ENCODE measurements around the gene IQSEC1.

The IQSEC1 gene

DNA sequence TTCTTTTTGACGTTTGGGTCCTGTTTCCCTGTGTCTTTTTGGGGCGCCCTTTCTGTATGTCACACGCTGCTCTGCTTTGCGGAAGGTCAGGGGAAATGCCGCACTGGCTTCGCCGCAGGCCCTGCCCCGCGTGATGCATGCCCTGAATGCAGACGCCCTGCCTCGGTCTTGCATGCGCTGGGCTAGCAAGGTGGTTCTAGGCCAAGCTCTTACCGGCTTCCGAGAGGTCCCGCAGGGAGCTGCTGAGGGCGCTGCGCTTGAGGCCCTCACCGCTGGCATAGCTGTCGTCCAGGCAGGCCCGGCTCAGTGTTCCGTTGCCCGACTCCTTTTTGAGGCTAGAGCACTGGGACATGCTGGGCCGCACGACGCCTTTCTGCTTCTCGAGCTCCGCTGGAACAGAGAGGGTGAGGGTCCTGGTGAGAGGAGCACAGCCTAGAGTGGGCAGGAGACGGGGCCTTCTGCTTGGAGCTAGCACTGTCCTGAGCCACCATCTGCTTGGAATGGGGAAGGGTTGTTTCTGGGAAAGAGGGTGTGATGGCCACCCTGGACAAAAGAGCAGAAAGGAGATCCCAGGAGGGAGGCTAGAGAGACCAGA, 165.0 kb downstream of the IQSEC1 start:
- Histone ChIP-seq H3K9ac (ENCODE audit: low read length) (no peak overlapping the region), H3K27ac (ENCODE audit: low read length, poor library complexity, severe bottlenecking) (no peak overlapping the region), H3K4me1 (ENCODE audit: control insufficient read depth, insufficient read depth, low read depth, low read length) (peaks cover 3% of the 10 kb centered on the region), H2AFZ (ENCODE audit: low read depth, low read length) (no peak overlapping the region), H4K91ac (ENCODE audit: low read length) (no peak overlapping the region), H3K14ac (ENCODE audit: low read length in 2 of 2) (no peak overlapping the region), H3K4me2 (ENCODE audit: low read length, poor library complexity, severe bottlenecking) (no peak overlapping the region), H3K23ac (ENCODE audit: low read length in 2 of 2) (no peak overlapping the region), H3K18ac (ENCODE audit: low read depth in 1 of 2, low read length in 2 of 2) (no peak overlapping the region), H3K9me3 (ENCODE audit: control insufficient read depth, low read length) (no peaks in the 10 kb centered on the region), H2BK15ac (ENCODE audit: low read depth, poor library complexity, severe bottlenecking) (no peak overlapping the region), H3K79me1 (replicated peaks; ENCODE audit: low read length, poor library complexity, severe bottlenecking) (peaks cover 5% of the 10 kb centered on the region), H2AK5ac (ENCODE audit: low read length, severe bottlenecking) (no peak overlapping the region), H3K36me3 (ENCODE audit: control insufficient read depth in 1 of 2, insufficient read depth in 2 of 2, low read depth in 1 of 2, low read length in 2 of 2) (peaks cover 80 to 95% of the 10 kb centered on the region in 2 experiments), H4K8ac (ENCODE audit: low read length) (no peak overlapping the region), H2BK120ac (ENCODE audit: low read depth, low read length) (no peak overlapping the region), H3K27me3 (ENCODE audit: control insufficient read depth in 1 of 2, insufficient read depth in 1 of 2, low read length in 2 of 2) (no peaks in the 10 kb centered on the region), H3K4ac (ENCODE audit: low read depth in 1 of 2, low read length in 2 of 2) (no peak overlapping the region), H3K4me3 (ENCODE audit: insufficient read depth in 1 of 2, low read depth in 1 of 2, low read length in 2 of 2) (no peak overlapping the region), H2BK12ac (ENCODE audit: low read length in 2 of 2) (no peak overlapping the region), H2BK5ac (ENCODE audit: low read depth, low read length, poor library complexity, severe bottlenecking) (no peak overlapping the region)
- WGBS = 97% methylated on average over 28 of the region's 28 CpGs
- no peak for DNase-seq

DNA sequence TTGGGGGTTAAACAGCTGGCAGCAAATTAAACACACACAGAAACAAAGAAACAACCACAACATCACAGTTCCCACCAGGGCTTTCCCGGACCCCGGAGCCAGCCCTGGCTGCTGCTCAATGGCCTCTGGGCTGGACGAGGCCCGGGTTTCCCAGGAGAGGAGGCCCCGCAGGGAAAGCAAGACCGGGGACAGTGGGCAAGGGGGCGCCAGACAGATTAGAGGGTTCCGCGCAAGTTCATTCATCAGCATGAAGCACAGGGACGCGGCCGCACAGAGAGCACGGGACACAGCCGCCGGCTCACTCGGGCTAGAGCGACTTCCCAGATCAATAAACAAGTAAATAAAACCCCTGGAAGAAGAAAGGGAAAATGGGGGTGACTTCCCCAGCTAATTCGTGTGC, 165.5 kb downstream of the IQSEC1 start:
- Histone ChIP-seq H2BK120ac (ENCODE audit: low read depth, low read length) (no peak overlapping the region), H2BK12ac (ENCODE audit: low read length in 2 of 2) (no peak overlapping the region), H4K91ac (ENCODE audit: low read length) (no peak overlapping the region), H2AK5ac (ENCODE audit: low read length, severe bottlenecking) (no peak overlapping the region), H3K79me1 (replicated peaks; ENCODE audit: low read length, poor library complexity, severe bottlenecking) (peaks cover 3% of the 10 kb centered on the region), H3K18ac (ENCODE audit: low read depth in 1 of 2, low read length in 2 of 2) (no peak overlapping the region), H2AFZ (ENCODE audit: low read depth, low read length) (no peak overlapping the region), H3K36me3 (ENCODE audit: control insufficient read depth in 1 of 2, insufficient read depth in 2 of 2, low read depth in 1 of 2, low read length in 2 of 2) (peaks cover 75 to 95% of the 10 kb centered on the region in 2 experiments), H3K23ac (ENCODE audit: low read length in 2 of 2) (no peak overlapping the region), H3K4me2 (ENCODE audit: low read length, poor library complexity, severe bottlenecking) (no peak overlapping the region), H3K9me3 (ENCODE audit: control insufficient read depth, low read length) (no peaks in the 10 kb centered on the region), H3K4me3 (ENCODE audit: insufficient read depth in 1 of 2, low read depth in 1 of 2, low read length in 2 of 2) (no peak overlapping the region), H2BK5ac (ENCODE audit: low read depth, low read length, poor library complexity, severe bottlenecking) (no peak overlapping the region), H3K27ac (ENCODE audit: low read length, poor library complexity, severe bottlenecking) (no peak overlapping the region), H3K9ac (ENCODE audit: low read length) (no peak overlapping the region), H2BK15ac (ENCODE audit: low read depth, poor library complexity, severe bottlenecking) (no peak overlapping the region), H3K14ac (ENCODE audit: low read length in 2 of 2) (no peak overlapping the region), H3K27me3 (ENCODE audit: control insufficient read depth in 1 of 2, insufficient read depth in 1 of 2, low read length in 2 of 2) (no peaks in the 10 kb centered on the region), H4K8ac (ENCODE audit: low read length) (no peak overlapping the region), H3K4me1 (ENCODE audit: control insufficient read depth, insufficient read depth, low read depth, low read length) (peaks cover 3% of the 10 kb centered on the region), H3K4ac (ENCODE audit: low read depth in 1 of 2, low read length in 2 of 2) (no peak overlapping the region)
- DNase-seq = no peak
- WGBS = 95% methylated on average over 18 of the region's 18 CpGs

DNA sequence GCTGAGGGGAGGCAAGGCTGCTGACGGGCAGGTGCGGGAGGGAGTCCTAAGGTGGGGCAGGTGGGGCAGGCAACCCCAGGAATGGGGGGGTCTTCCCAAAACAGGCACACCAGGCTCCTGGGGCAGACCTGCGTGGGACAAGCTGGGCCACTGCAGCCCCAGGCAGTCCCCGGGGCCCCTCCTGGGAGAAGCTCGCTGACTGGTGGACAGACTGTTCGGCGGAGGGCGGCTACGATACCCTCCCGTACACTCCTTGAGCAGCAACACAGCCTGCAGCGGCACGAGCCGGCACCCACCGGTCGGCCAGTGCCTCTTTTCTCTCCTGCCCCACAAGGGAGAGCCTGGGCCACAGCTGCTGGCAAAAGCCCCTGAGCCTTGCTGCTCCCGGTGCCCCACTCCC, 165.9 kb downstream of the IQSEC1 start:
- H3K4me3 ChIP-seq (ENCODE audit: insufficient read depth in 1 of 2, low read depth in 1 of 2, low read length in 2 of 2) = no peak overlapping the region
- no peak overlapping the region for H3K14ac ChIP-seq (ENCODE audit: low read length in 2 of 2)
- H3K4me1 ChIP-seq (ENCODE audit: control insufficient read depth, insufficient read depth, low read depth, low read length) = peaks cover 3% of the 10 kb centered on the region
- no peak overlapping the region for H2BK5ac ChIP-seq (ENCODE audit: low read depth, low read length, poor library complexity, severe bottlenecking)
- H4K91ac ChIP-seq (ENCODE audit: low read length) = no peak overlapping the region
- H2AFZ ChIP-seq (ENCODE audit: low read depth, low read length) = no peak overlapping the region
- H3K4ac ChIP-seq (ENCODE audit: low read depth in 1 of 2, low read length in 2 of 2) = no peak overlapping the region
- 91% methylated on average over 16 of the region's 16 CpGs for WGBS
- DNase-seq = no peak
- no peak overlapping the region for H3K9ac ChIP-seq (ENCODE audit: low read length)
- H3K27ac ChIP-seq (ENCODE audit: low read length, poor library complexity, severe bottlenecking) = no peak overlapping the region
- peaks cover 73 to 98% of the 10 kb centered on the region in 2 experiments for H3K36me3 ChIP-seq (ENCODE audit: control insufficient read depth in 1 of 2, insufficient read depth in 2 of 2, low read depth in 1 of 2, low read length in 2 of 2)
- H3K4me2 ChIP-seq (ENCODE audit: low read length, poor library complexity, severe bottlenecking) = no peak overlapping the region
- no peak overlapping the region for H2AK5ac ChIP-seq (ENCODE audit: low read length, severe bottlenecking)
- no peak overlapping the region for H3K18ac ChIP-seq (ENCODE audit: low read depth in 1 of 2, low read length in 2 of 2)
- H3K27me3 ChIP-seq (ENCODE audit: control insufficient read depth in 1 of 2, insufficient read depth in 1 of 2, low read length in 2 of 2) = no peaks in the 10 kb centered on the region
- H2BK120ac ChIP-seq (ENCODE audit: low read depth, low read length) = no peak overlapping the region
- no peak overlapping the region for H2BK12ac ChIP-seq (ENCODE audit: low read length in 2 of 2)
- H3K9me3 ChIP-seq (ENCODE audit: control insufficient read depth, low read length) = no peaks in the 10 kb centered on the region
- H3K23ac ChIP-seq (ENCODE audit: low read length in 2 of 2) = no peak overlapping the region
- no peak overlapping the region for H2BK15ac ChIP-seq (ENCODE audit: low read depth, poor library complexity, severe bottlenecking)
- H4K8ac ChIP-seq (ENCODE audit: low read length) = no peak overlapping the region
- peaks cover 3% of the 10 kb centered on the region for H3K79me1 ChIP-seq (replicated peaks; ENCODE audit: low read length, poor library complexity, severe bottlenecking)

DNA sequence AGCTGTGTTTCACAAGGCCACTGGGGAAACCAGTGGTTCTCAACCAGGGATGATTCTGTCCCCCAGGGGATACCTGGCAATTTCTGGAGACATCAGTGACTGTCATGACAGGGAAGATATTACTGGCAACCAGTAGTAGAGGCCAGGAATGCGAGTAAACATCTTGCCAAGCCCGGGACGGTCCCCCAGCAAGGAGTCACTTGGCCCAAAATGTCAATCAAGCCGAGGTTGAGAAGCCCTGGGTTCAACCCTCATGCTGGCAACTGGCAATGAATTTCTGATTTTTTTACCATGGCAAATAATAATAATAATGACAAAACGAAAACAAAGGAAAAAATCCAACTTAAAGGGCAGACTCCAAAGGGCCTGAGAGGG, 166.3 kb downstream of the IQSEC1 start:
- H3K14ac ChIP-seq (ENCODE audit: low read length in 2 of 2) = no peak overlapping the region
- no peak overlapping the region for H3K18ac ChIP-seq (ENCODE audit: low read depth in 1 of 2, low read length in 2 of 2)
- H2BK5ac ChIP-seq (ENCODE audit: low read depth, low read length, poor library complexity, severe bottlenecking) = no peak overlapping the region
- 93% methylated on average over 4 of the region's 5 CpGs for WGBS
- H3K23ac ChIP-seq (ENCODE audit: low read length in 2 of 2) = no peak overlapping the region
- H3K4ac ChIP-seq (ENCODE audit: low read depth in 1 of 2, low read length in 2 of 2) = no peak overlapping the region
- no peaks in the 10 kb centered on the region for H3K27me3 ChIP-seq (ENCODE audit: control insufficient read depth in 1 of 2, insufficient read depth in 1 of 2, low read length in 2 of 2)
- no peak overlapping the region for H2AK5ac ChIP-seq (ENCODE audit: low read length, severe bottlenecking)
- no peak overlapping the region for H2BK120ac ChIP-seq (ENCODE audit: low read depth, low read length)
- H4K91ac ChIP-seq (ENCODE audit: low read length) = no peak overlapping the region
- H4K8ac ChIP-seq (ENCODE audit: low read length) = no peak overlapping the region
- peaks cover 3% of the 10 kb centered on the region for H3K4me1 ChIP-seq (ENCODE audit: control insufficient read depth, insufficient read depth, low read depth, low read length)
- H3K36me3 ChIP-seq (ENCODE audit: control insufficient read depth in 1 of 2, insufficient read depth in 2 of 2, low read depth in 1 of 2, low read length in 2 of 2) = peaks cover 72 to 98% of the 10 kb centered on the region in 2 experiments
- no peak overlapping the region for H3K27ac ChIP-seq (ENCODE audit: low read length, poor library complexity, severe bottlenecking)
- peaks cover 3% of the 10 kb centered on the region for H3K79me1 ChIP-seq (replicated peaks; ENCODE audit: low read length, poor library complexity, severe bottlenecking)
- H2BK15ac ChIP-seq (ENCODE audit: low read depth, poor library complexity, severe bottlenecking) = no peak overlapping the region
- H3K4me2 ChIP-seq (ENCODE audit: low read length, poor library complexity, severe bottlenecking) = no peak overlapping the region
- no peak overlapping the region for H3K9ac ChIP-seq (ENCODE audit: low read length)
- no peaks in the 10 kb centered on the region for H3K9me3 ChIP-seq (ENCODE audit: control insufficient read depth, low read length)
- H2BK12ac ChIP-seq (ENCODE audit: low read length in 2 of 2) = no peak overlapping the region
- DNase-seq = no peak
- H3K4me3 ChIP-seq (ENCODE audit: insufficient read depth in 1 of 2, low read depth in 1 of 2, low read length in 2 of 2) = no peak overlapping the region
- H2AFZ ChIP-seq (ENCODE audit: low read depth, low read length) = no peak overlapping the region

All from mesenchymal stem cell (in vitro differentiated cells and primary cell).